Pancreas (tissue), 10 donors: Measurements from ENCODE around the gene ULK4. TPM values are rescaled to one million over a fixed set of nuclear protein-coding genes. Genes with fewer than 3 reads are reported as not detected.
"Not testable (repeated sequence)": the region's sequence is repeated elsewhere in the genome, so short reads cannot be mapped to it uniquely, and the experiment has no call there.

Source experiments
- ATAC-seq, 4 donors: fragments of 200-7000 bp; cut with Tn5 transposase; one replicate each; pipeline versions ENCODE4 v1.8.0 to v1.9.1; 2020; ENCODE audit warnings: mild to moderate bottlenecking in 4 of 4, moderate library complexity in 4 of 4
- DNase-seq, 6 donors: peaks; one replicate each; pipeline ENCODE4 v3.0.0-alpha.2; 2020
- FAIRE-seq: peaks from 2 replicates; lab custom pipeline; 2012; peaks lifted over from hg19 to GRCh38; lab: Jason Lieb, UNC
- H3K27ac ChIP-seq, 4 donors: fragments of 200-600 bp; sonication (generic); 1 replicate in 3 of 4; 2 replicates in 1 of 4; pipeline versions ENCODE4 v1.5.0 to v1.8.0; 2020
- H3K27me3 ChIP-seq, 4 donors: fragments of 200-600 bp; one replicate each; pipeline ENCODE4 v1.8.0; 2021
- H3K36me3 ChIP-seq, 3 donors: fragments of 200-600 bp; sonication (generic) in 1 of 3; one replicate each; pipeline versions ENCODE4 v1.5.0 to v1.8.0; 2020 to 2021
- H3K4me1 ChIP-seq, 3 donors: fragments of 200-600 bp; one replicate each; pipeline ENCODE4 v1.8.0; 2021
- H3K4me3 ChIP-seq, 4 donors: fragments of 200-600 bp; sonication (generic) in 2 of 4; one replicate each; pipeline versions ENCODE4 v1.5.0 to v1.8.0; 2020 to 2021
- H3K9me3 ChIP-seq, 4 donors: fragments of 200-600 bp; one replicate each; pipeline ENCODE4 v1.8.0; 2021
- WGBS, 2 donors: extraction: QIAGEN DNeasy Blood & Tissue Kit; methylation state at CpG; one replicate each; pipeline ENCODE4 v1.1.7; 2013; 5-methylcytosine and 5-hydroxymethylcytosine counted together
- intact Hi-C, 3 donors: fragments of 100-400 bp; cut with DNase I; formaldehyde crosslinking; loops; one replicate each; pipeline versions ENCODE4 v1.11.1 to v1.14.2; 2022
- polyA plus RNA-seq, 2 donors: library from polyadenylated mRNA; stranded (reverse); fragments of 200-250 nt; gene quantifications; one replicate each; pipeline ENCODE4 v1.2.3, GENCODE V29; 2013
- total RNA-seq, 6 donors: library from RNA; stranded (reverse); fragmentation: NEBNext Ultra II Directional in 4 of 6; extraction: Animal tissue kit (Norgen Biotek cat#: 25700) in 4 of 6; gene quantifications; one replicate each; pipeline versions ENCODE4 v1.2.1 to v1.2.4, GENCODE V29; 2021 to 2023
- TF ChIP-seq, protein P1 (sequence below), 4 donors: fragments of 200-600 bp; sonication (generic) in 3 of 4; IDR thresholded peaks; one replicate each; pipeline versions ENCODE4 v1.5.0 to v1.8.0; 2021; ENCODE audit warnings: antibody characterized with exemption in 4 of 4
- donor health status: healthy with polysubstance abuse.
- donor health status: DM: no; HTN: no; CAD: no; lungs with moderate emphysema.
- donor health status: DM: no; HTN: no; CAD: no.
- donor health status: control.
- donor health status: control.
- donor health status: Bipolar disorder and iron deficiency.
- donor health status: DM: yes; HTN: yes; CAD: no.
- donor health status: DM: no; HTN: no; CAD: no.
- donor health status: DM: no; HTN: no; CAD: no.
- donor health status: DM: yes; HTN: yes; CAD: no.

Gene ULK4
- total and polyA plus RNA-seq, 8 donors, result 2.3 to 8.6 (median 4.2) TPM

GRCh38 chr3:41288785-41289184, 673.1 kb downstream of the ULK4 start:
- DNase-seq, result no peak
- no peak for ATAC-seq
- FAIRE-seq, result no peak
- no peak overlapping the region for H3K4me3 ChIP-seq
- WGBS, 2 donors, result 90 to 93% methylated on average over 8 of the region's 8 CpGs
- H3K36me3 ChIP-seq, result no peaks in the 10 kb centered on the region
- TF ChIP-seq, protein P1, sequence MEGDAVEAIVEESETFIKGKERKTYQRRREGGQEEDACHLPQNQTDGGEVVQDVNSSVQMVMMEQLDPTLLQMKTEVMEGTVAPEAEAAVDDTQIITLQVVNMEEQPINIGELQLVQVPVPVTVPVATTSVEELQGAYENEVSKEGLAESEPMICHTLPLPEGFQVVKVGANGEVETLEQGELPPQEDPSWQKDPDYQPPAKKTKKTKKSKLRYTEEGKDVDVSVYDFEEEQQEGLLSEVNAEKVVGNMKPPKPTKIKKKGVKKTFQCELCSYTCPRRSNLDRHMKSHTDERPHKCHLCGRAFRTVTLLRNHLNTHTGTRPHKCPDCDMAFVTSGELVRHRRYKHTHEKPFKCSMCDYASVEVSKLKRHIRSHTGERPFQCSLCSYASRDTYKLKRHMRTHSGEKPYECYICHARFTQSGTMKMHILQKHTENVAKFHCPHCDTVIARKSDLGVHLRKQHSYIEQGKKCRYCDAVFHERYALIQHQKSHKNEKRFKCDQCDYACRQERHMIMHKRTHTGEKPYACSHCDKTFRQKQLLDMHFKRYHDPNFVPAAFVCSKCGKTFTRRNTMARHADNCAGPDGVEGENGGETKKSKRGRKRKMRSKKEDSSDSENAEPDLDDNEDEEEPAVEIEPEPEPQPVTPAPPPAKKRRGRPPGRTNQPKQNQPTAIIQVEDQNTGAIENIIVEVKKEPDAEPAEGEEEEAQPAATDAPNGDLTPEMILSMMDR (IDR thresholded peaks at IDR 0.05), result no peak
- intact Hi-C loops, result no loop called here
- H3K27ac ChIP-seq, result no peak overlapping the region
- H3K27me3 ChIP-seq, result no peaks in the 10 kb centered on the region
- H3K9me3 ChIP-seq, result no peaks in the 10 kb centered on the region
- H3K4me1 ChIP-seq, result no peaks in the 10 kb centered on the region

- Histone ChIP-seq H3K4me3 (no peak overlapping the region), H3K27me3 (no peaks in the 10 kb centered on the region), H3K36me3 (no peaks in the 10 kb centered on the region), H3K9me3 (no peaks in the 10 kb centered on the region), H3K4me1 (no peaks in the 10 kb centered on the region), H3K27ac (no peak overlapping the region)
- DNase-seq, result no peak
- TF ChIP-seq, protein P1 (IDR thresholded peaks at IDR 0.05), result no peak
- ATAC-seq, result no peak
- intact Hi-C loops, result no loop called here
- 74 to 83% methylated on average over 6 of the region's 6 CpGs for WGBS, 2 donors
- FAIRE-seq, result no peak
Measured at GRCh38 chr3:41286305-41286704, 675.6 kb downstream of the ULK4 start.

- DNase-seq, H3K4me1 ChIP-seq, H3K9me3 ChIP-seq, H3K4me3 ChIP-seq, ATAC-seq, FAIRE-seq, H3K27ac ChIP-seq, H3K36me3 ChIP-seq, H3K27me3 ChIP-seq, intact Hi-C loops: not testable (repeated sequence)
- WGBS, 2 donors, result 74 to 88% methylated on average over 3 of the region's 3 CpGs
Measured at GRCh38 chr3:41284934-41285333, 677.0 kb downstream of the ULK4 start.

DNA sequence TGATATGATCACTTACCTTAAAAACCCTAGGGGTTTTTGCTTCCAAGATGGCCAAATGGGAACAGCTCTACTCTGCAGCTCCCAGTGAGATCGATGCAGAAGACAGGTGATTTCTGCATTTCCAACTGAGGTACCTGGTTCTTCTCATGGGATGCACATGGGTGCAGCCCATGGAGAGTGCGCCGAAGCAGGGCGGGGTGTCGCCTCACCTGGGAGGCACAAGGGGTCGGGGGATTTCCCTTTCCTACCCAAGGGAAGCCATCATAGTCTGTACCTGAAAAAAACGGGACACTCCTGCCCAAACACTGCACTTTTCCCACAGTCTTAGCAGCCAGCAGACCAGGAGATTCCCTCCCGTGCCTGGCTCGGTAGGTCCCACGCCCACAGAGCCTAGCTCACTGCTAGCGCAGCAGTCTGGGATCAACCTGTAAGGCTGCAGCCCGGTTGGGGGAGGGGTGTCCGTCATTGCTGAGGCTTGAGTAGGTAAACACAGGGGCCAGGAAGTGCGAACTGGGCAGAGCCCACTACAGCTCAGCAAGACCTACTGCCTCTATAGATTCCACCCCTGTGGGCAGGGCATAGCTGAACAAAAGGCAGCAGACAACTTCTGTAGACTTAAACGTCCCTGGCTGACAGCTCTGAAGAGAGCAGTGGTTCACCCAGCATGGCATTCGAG, 684.0 kb downstream of the ULK4 start:
- intact Hi-C loops, result no loop called here
- TF ChIP-seq, protein P1 (IDR thresholded peaks at IDR 0.05), result no peak
- 60 to 62% methylated on average over 16 of the region's 16 CpGs for WGBS, 2 donors
- Histone ChIP-seq H3K27me3 (no peaks in the 10 kb centered on the region), H3K9me3 (no peaks in the 10 kb centered on the region), H3K36me3 (no peaks in the 10 kb centered on the region), H3K4me1 (no peaks in the 10 kb centered on the region), H3K4me3 (no peak overlapping the region), H3K27ac (no peak overlapping the region)
- ATAC-seq, result no peak
- no peak for FAIRE-seq
- DNase-seq, result no peak

- DNase-seq, result no peak
- no peaks in the 10 kb centered on the region for H3K27me3 ChIP-seq
- H3K36me3 ChIP-seq, result no peaks in the 10 kb centered on the region
- TF ChIP-seq, protein P1 (IDR thresholded peaks at IDR 0.05), result no peak
- intact Hi-C loops, result no loop called here
- ATAC-seq, result no peak
- no peak for FAIRE-seq
- no peak overlapping the region for H3K4me3 ChIP-seq
- no peaks in the 10 kb centered on the region for H3K4me1 ChIP-seq
- no peak overlapping the region for H3K27ac ChIP-seq
- 66 to 68% methylated on average over 4 of the region's 4 CpGs for whole genome bisulfite sequencing, 2 donors
- H3K9me3 ChIP-seq, result no peaks in the 10 kb centered on the region
Measured at GRCh38 chr3:41276191-41276590, 685.7 kb downstream of the ULK4 start.
